ENCODE measurements around the gene ASXL3. TPM values are rescaled to one million over a fixed set of nuclear protein-coding genes. Genes with fewer than 3 reads are reported as not detected.

Gene ASXL3
- total and polyA plus RNA-seq, 2 donors from 2014 or later = 0.71 to 10.4 TPM

GRCh38 chr18:33557706-33558105 is 20.3 kb upstream of the ASXL3 start:
- TF ChIP-seq CTCF (IDR thresholded peaks at IDR 0.05; ENCODE audit: borderline replicate concordance, extremely low read depth, insufficient read depth) = no peak
- Histone ChIP-seq H3K27me3 (ENCODE audit: control insufficient read depth, insufficient read depth, low read length) (no peaks in the 10 kb centered on the region), H3K4me3 (ENCODE audit: low read length in 3 of 3) (no peak overlapping the region), H3K4me1 (ENCODE audit: control insufficient read depth in 2 of 3, insufficient read depth in 2 of 3, low read depth in 1 of 3, low read length in 3 of 3) (no peaks in the 10 kb centered on the region), H3K27ac (ENCODE audit: low read depth in 2 of 2, low read length in 2 of 2) (no peak overlapping the region), H3K9ac (ENCODE audit: low read length in 3 of 3) (no peak overlapping the region), H3K36me3 (ENCODE audit: control insufficient read depth in 2 of 3, insufficient read depth in 3 of 3, low read length in 3 of 3) (no peaks in the 10 kb centered on the region), H3K9me3 (ENCODE audit: control insufficient read depth in 2 of 3, insufficient read depth in 1 of 3, low read length in 3 of 3) (no peaks in the 10 kb centered on the region)
- FAIRE-seq (no peak), DNase-seq (no peak)
- intact Hi-C loops (cut with DNase I) = no loop called here

- Histone ChIP-seq H3K9ac (ENCODE audit: low read length in 3 of 3) (no peak overlapping the region), H3K27ac (ENCODE audit: low read depth in 2 of 2, low read length in 2 of 2) (no peak overlapping the region), H3K4me3 (ENCODE audit: low read length in 3 of 3) (no peak overlapping the region), H3K27me3 (ENCODE audit: control insufficient read depth, insufficient read depth, low read length) (no peaks in the 10 kb centered on the region), H3K36me3 (ENCODE audit: control insufficient read depth in 2 of 3, insufficient read depth in 3 of 3, low read length in 3 of 3) (no peaks in the 10 kb centered on the region), H3K4me1 (ENCODE audit: control insufficient read depth in 2 of 3, insufficient read depth in 2 of 3, low read depth in 1 of 3, low read length in 3 of 3) (no peaks in the 10 kb centered on the region), H3K9me3 (ENCODE audit: control insufficient read depth in 2 of 3, insufficient read depth in 1 of 3, low read length in 3 of 3) (no peaks in the 10 kb centered on the region)
- FAIRE-seq = no peak
- TF ChIP-seq CTCF (IDR thresholded peaks at IDR 0.05; ENCODE audit: borderline replicate concordance, extremely low read depth, insufficient read depth) = no peak
- intact Hi-C loops (cut with DNase I) = no loop called here
- DNase-seq = no peak
Measured at GRCh38 chr18:33558529-33558928, 19.5 kb upstream of the ASXL3 start.

- Histone ChIP-seq H3K9ac (ENCODE audit: low read length in 3 of 3) (no peak overlapping the region), H3K4me1 (ENCODE audit: control insufficient read depth in 2 of 3, insufficient read depth in 2 of 3, low read depth in 1 of 3, low read length in 3 of 3) (no peaks in the 10 kb centered on the region), H3K27me3 (ENCODE audit: control insufficient read depth, insufficient read depth, low read length) (no peaks in the 10 kb centered on the region), H3K4me3 (ENCODE audit: low read length in 3 of 3) (no peak overlapping the region), H3K9me3 (ENCODE audit: control insufficient read depth in 2 of 3, insufficient read depth in 1 of 3, low read length in 3 of 3) (no peaks in the 10 kb centered on the region), H3K27ac (ENCODE audit: low read depth in 2 of 2, low read length in 2 of 2) (no peak overlapping the region), H3K36me3 (ENCODE audit: control insufficient read depth in 2 of 3, insufficient read depth in 3 of 3, low read length in 3 of 3) (no peaks in the 10 kb centered on the region)
- FAIRE-seq = no peak
- DNase-seq = no peak
- no peak for TF ChIP-seq CTCF (IDR thresholded peaks at IDR 0.05; ENCODE audit: borderline replicate concordance, extremely low read depth, insufficient read depth)
- intact Hi-C loops (cut with DNase I) = no loop called here
Measured at GRCh38 chr18:33560686-33561370, 17.2 kb upstream of the ASXL3 start.

- Histone ChIP-seq H3K4me3 (ENCODE audit: low read length in 3 of 3) (no peak overlapping the region), H3K27me3 (ENCODE audit: control insufficient read depth, insufficient read depth, low read length) (no peaks in the 10 kb centered on the region), H3K27ac (ENCODE audit: low read depth in 2 of 2, low read length in 2 of 2) (no peak overlapping the region), H3K9me3 (ENCODE audit: control insufficient read depth in 2 of 3, insufficient read depth in 1 of 3, low read length in 3 of 3) (peaks cover 0 to 11% (median 0%) of the 10 kb centered on the region in 3 donors), H3K4me1 (ENCODE audit: control insufficient read depth in 2 of 3, insufficient read depth in 2 of 3, low read depth in 1 of 3, low read length in 3 of 3) (no peaks in the 10 kb centered on the region), H3K36me3 (ENCODE audit: control insufficient read depth in 2 of 3, insufficient read depth in 3 of 3, low read length in 3 of 3) (no peaks in the 10 kb centered on the region), H3K9ac (ENCODE audit: low read length in 3 of 3) (no peak overlapping the region)
- FAIRE-seq (no peak), DNase-seq (no peak)
- intact Hi-C loops (cut with DNase I) = no loop called here
- no peak for TF ChIP-seq CTCF (IDR thresholded peaks at IDR 0.05; ENCODE audit: borderline replicate concordance, extremely low read depth, insufficient read depth)
Measured at GRCh38 chr18:33562741-33563140, 15.3 kb upstream of the ASXL3 start.

Data from kidney (tissue), 14 donors.